H9 (cell line): Measurements from ENCODE around the gene LEFTY1. TPM values are rescaled to one million over a fixed set of nuclear protein-coding genes. Genes with fewer than 3 reads are reported as not detected.

Experiments
- DNase-seq: peaks from one replicate; pipeline ENCODE4 v3.0.0-alpha.2; 2017
- H2AFZ ChIP-seq: one replicate; pipeline ENCODE4 v1.6.1; 2013; ENCODE audit warnings: mild to moderate bottlenecking, low read length, control low read depth, moderate library complexity
- H2AK5ac ChIP-seq: 2 replicates; pipeline ENCODE4 v1.6.1; 2013; ENCODE audit warnings: low read length, control low read depth, mixed read lengths; ENCODE audit not compliant: insufficient read length
- H2BK120ac ChIP-seq: one replicate; pipeline ENCODE4 v1.6.1; 2013; ENCODE audit warnings: low read depth, mild to moderate bottlenecking, low read length, control low read depth, inconsistent platforms; ENCODE audit not compliant: poor library complexity, severe bottlenecking
- H2BK12ac ChIP-seq: 2 replicates; pipeline ENCODE4 v1.6.1; 2013; ENCODE audit warnings: low read length, control low read depth, mixed read lengths, low read depth; ENCODE audit not compliant: insufficient read length
- H2BK15ac ChIP-seq: 2 replicates; pipeline ENCODE4 v1.6.1; 2013; ENCODE audit warnings: low read depth, low read length, control low read depth
- H2BK20ac ChIP-seq: one replicate; pipeline ENCODE4 v1.6.1; 2013; ENCODE audit warnings: low read depth, mild to moderate bottlenecking, low read length, control low read depth, inconsistent platforms; ENCODE audit not compliant: poor library complexity, severe bottlenecking
- H2BK5ac ChIP-seq: 2 replicates; pipeline ENCODE4 v1.6.1; 2013; ENCODE audit warnings: low read length, control low read depth, mixed read lengths; ENCODE audit not compliant: insufficient read length
- H3K14ac ChIP-seq: 2 replicates; pipeline ENCODE4 v1.6.1; 2013; ENCODE audit warnings: low read length, control low read depth; ENCODE audit not compliant: insufficient read depth
- H3K18ac ChIP-seq: 2 replicates; pipeline ENCODE4 v1.6.1; 2013; ENCODE audit warnings: low read depth, mild to moderate bottlenecking, mixed read lengths, low read length, control low read depth; ENCODE audit not compliant: insufficient read length
- H3K23ac ChIP-seq: 2 replicates; pipeline ENCODE4 v1.6.1; 2013; ENCODE audit warnings: low read length, control low read depth, mixed read lengths, low read depth; ENCODE audit not compliant: insufficient read length
- H3K23me2 ChIP-seq: 2 replicates; pipeline ENCODE4 v1.6.1; 2013; ENCODE audit warnings: low read depth, mild to moderate bottlenecking, mixed read lengths, low read length, control low read depth; ENCODE audit not compliant: insufficient read length, poor library complexity, severe bottlenecking
- H3K27ac ChIP-seq: 2 replicates; pipeline ENCODE4 v1.5.1; 2013; ENCODE audit warnings: low read length, control low read depth, mixed read lengths, low read depth; ENCODE audit not compliant: insufficient read length
- H3K27me3 ChIP-seq: 2 replicates; pipeline ENCODE4 v1.6.1; 2013; ENCODE audit warnings: low read length, control low read depth, inconsistent platforms; ENCODE audit not compliant: insufficient read depth
- H3K4ac ChIP-seq: 2 replicates; pipeline ENCODE4 v1.6.1; 2013; ENCODE audit warnings: low read depth, mild to moderate bottlenecking, control low read depth, inconsistent platforms, low read length, moderate library complexity
- H3K4me1 ChIP-seq: 2 replicates; pipeline ENCODE4 v1.6.1; 2013; ENCODE audit warnings: low read length, control low read depth, inconsistent platforms; ENCODE audit not compliant: insufficient read depth
- H3K4me2 ChIP-seq: 2 replicates; pipeline ENCODE4 v1.6.1; 2013; ENCODE audit warnings: low read length, control low read depth, mixed read lengths; ENCODE audit not compliant: insufficient read length, insufficient read depth
- H3K56ac ChIP-seq: 2 replicates; pipeline ENCODE4 v1.6.1; 2013; ENCODE audit warnings: low read depth, mild to moderate bottlenecking, mixed read lengths, low read length, control low read depth; ENCODE audit not compliant: insufficient read length
- H3K79me1 ChIP-seq: 2 replicates; pipeline ENCODE4 v1.6.1; 2013; ENCODE audit warnings: low read depth, mild to moderate bottlenecking, moderate library complexity, low read length, control low read depth, inconsistent platforms; ENCODE audit not compliant: insufficient read depth, poor library complexity, severe bottlenecking
- H3K79me2 ChIP-seq: 2 replicates; pipeline ENCODE4 v1.6.1; 2013; ENCODE audit warnings: low read length, control low read depth, inconsistent platforms; ENCODE audit not compliant: insufficient read depth
- H3K9ac ChIP-seq: 2 replicates; pipeline ENCODE4 v1.6.1; 2013; ENCODE audit warnings: low read length, control low read depth, mixed read lengths; ENCODE audit not compliant: insufficient read length; ENCODE audit errors: extremely low read depth
- H3K9me3 ChIP-seq: one replicate; pipeline ENCODE4 v1.6.1; 2013; ENCODE audit warnings: low read depth, low read length, inconsistent platforms; ENCODE audit not compliant: control insufficient read depth
- H3T11ph ChIP-seq: one replicate; pipeline ENCODE4 v1.6.1; 2013; ENCODE audit warnings: mild to moderate bottlenecking, low read length, control low read depth, inconsistent platforms
- H4K20me1 ChIP-seq: one replicate; pipeline ENCODE4 v1.6.1; 2013; ENCODE audit not compliant: control insufficient read depth, insufficient read length, insufficient read depth
- H4K5ac ChIP-seq: 2 replicates; pipeline ENCODE4 v1.6.1; 2013; ENCODE audit warnings: low read depth, mild to moderate bottlenecking, mixed read lengths, low read length, control low read depth; ENCODE audit not compliant: insufficient read length
- H4K8ac ChIP-seq: replicated peaks from 2 replicates; pipeline ENCODE4 v1.6.1; 2013; ENCODE audit warnings: low read length, control low read depth, mixed read lengths, low read depth; ENCODE audit not compliant: insufficient read length
- H4K91ac ChIP-seq: 2 replicates; pipeline ENCODE4 v1.6.1; 2013; ENCODE audit warnings: low read depth, mild to moderate bottlenecking, moderate library complexity, mixed read lengths, low read length, control low read depth; ENCODE audit not compliant: insufficient read length
- H3K27ac Mint-ChIP-seq, 3 experiments: 2 replicates in 2 of 3; 3 replicates in 1 of 3; pipeline ENCODE4 v1.8.0; 2020 to 2021; ENCODE audit warnings: mixed read lengths in 3 of 3, mild to moderate bottlenecking in 1 of 3, moderate library complexity in 1 of 3
- H3K27me3 Mint-ChIP-seq: 2 replicates; pipeline ENCODE4 v1.8.0; 2021; ENCODE audit warnings: low read depth, mild to moderate bottlenecking, moderate library complexity, mixed read lengths
- H3K36me3 Mint-ChIP-seq, 3 experiments: 2 replicates in 2 of 3; 3 replicates in 1 of 3; pipeline ENCODE4 v1.8.0; 2020 to 2021; ENCODE audit warnings: low read depth in 3 of 3, mixed read lengths in 3 of 3; ENCODE audit not compliant: insufficient read depth in 1 of 3
- H3K4me1 Mint-ChIP-seq, 2 experiments: 2 replicates each; pipeline ENCODE4 v1.8.0; 2020; ENCODE audit warnings: mixed read lengths in 2 of 2
- H3K4me3 Mint-ChIP-seq, 2 experiments: 2 replicates in 1 of 2; 3 replicates in 1 of 2; pipeline ENCODE4 v1.8.0; 2020 to 2021; ENCODE audit warnings: mild to moderate bottlenecking in 2 of 2, mixed read lengths in 2 of 2, moderate library complexity in 1 of 2
- H3K9me3 Mint-ChIP-seq, 2 experiments: 2 replicates in 1 of 2; 3 replicates in 1 of 2; pipeline ENCODE4 v1.8.0; 2020; ENCODE audit warnings: mild to moderate bottlenecking in 2 of 2, mixed read lengths in 2 of 2, moderate library complexity in 1 of 2
- WGBS: extraction: QIAGEN DNeasy Blood & Tissue Kit; methylation state at CpG from one replicate; pipeline ENCODE4 v1.1.7; 2013; ENCODE audit warnings: missing lambda C conversion rate, low lambda C conversion rate, mixed read lengths; ENCODE audit not compliant: insufficient read length; ENCODE audit errors: extremely low coverage; 5-methylcytosine and 5-hydroxymethylcytosine counted together
- total RNA-seq: library from RNA; stranded (reverse); gene quantifications from 2 replicates; pipeline ENCODE4 v1.2.1, GENCODE V29; 2021
- TF ChIP-seq, protein P1 (sequence below): fragments of 200-600 bp; sonication (generic); conservative IDR thresholded peaks from 3 replicates; pipeline ENCODE4 v1.8.0; 2021; ENCODE audit warnings: antibody characterized with exemption, mild to moderate bottlenecking

LEFTY1 gene
- total RNA-seq, 1 experiment from 2014 or later, result 107 TPM

- no peaks in the 10 kb centered on the region for H3K27me3 ChIP-seq
- Mint-ChIP-seq H3K9me3 (no peaks in the 10 kb centered on the region), H3K27ac (peak overlapping the region in 2 of 3 experiments; percentile 5 to 10; a peak in 4 of 7 replicates), H3K27me3 (peaks cover 2% of the 10 kb centered on the region; the same call in 1 of the 2 replicates), H3K36me3 (peaks cover 12 to 31% (median 13%) of the 10 kb centered on the region in 3 experiments; a peak in 5 of 7 replicates), H3K4me3 (peak overlapping the region; percentile 78 to 88), H3K4me1 (peaks cover 36 to 54% of the 10 kb centered on the region in 2 experiments)
- H3K27ac ChIP-seq, result no peak overlapping the region
- H2AFZ ChIP-seq, result no peak overlapping the region
- no peak overlapping the region for H4K91ac ChIP-seq
- no peak overlapping the region for H2BK5ac ChIP-seq
- no peaks in the 10 kb centered on the region for H3K9me3 ChIP-seq
- no peak overlapping the region for H3K14ac ChIP-seq
- peaks cover 9% of the 10 kb centered on the region; the same call in 1 of the 2 replicates for H3K79me2 ChIP-seq
- H3K4me2 ChIP-seq, result peak overlapping the region; percentile 83
- no peak for DNase-seq
- H3K79me1 ChIP-seq, result no peaks in the 10 kb centered on the region
- no peak overlapping the region for H3K4ac ChIP-seq
- H2BK120ac ChIP-seq, result no peak overlapping the region
- H2BK12ac ChIP-seq, result no peak overlapping the region
- H2AK5ac ChIP-seq, result no peak overlapping the region
- peaks cover 21% of the 10 kb centered on the region for H3K23me2 ChIP-seq
- no peak overlapping the region for H3K56ac ChIP-seq
- no peak overlapping the region for H2BK15ac ChIP-seq
- H2BK20ac ChIP-seq, result no peak overlapping the region
- WGBS, result no CpG with 5 or more reads among the region's 2 CpGs
- H3T11ph ChIP-seq, result no peak overlapping the region
- H3K18ac ChIP-seq, result peak overlapping the region; percentile 8
- TF ChIP-seq, protein P1, sequence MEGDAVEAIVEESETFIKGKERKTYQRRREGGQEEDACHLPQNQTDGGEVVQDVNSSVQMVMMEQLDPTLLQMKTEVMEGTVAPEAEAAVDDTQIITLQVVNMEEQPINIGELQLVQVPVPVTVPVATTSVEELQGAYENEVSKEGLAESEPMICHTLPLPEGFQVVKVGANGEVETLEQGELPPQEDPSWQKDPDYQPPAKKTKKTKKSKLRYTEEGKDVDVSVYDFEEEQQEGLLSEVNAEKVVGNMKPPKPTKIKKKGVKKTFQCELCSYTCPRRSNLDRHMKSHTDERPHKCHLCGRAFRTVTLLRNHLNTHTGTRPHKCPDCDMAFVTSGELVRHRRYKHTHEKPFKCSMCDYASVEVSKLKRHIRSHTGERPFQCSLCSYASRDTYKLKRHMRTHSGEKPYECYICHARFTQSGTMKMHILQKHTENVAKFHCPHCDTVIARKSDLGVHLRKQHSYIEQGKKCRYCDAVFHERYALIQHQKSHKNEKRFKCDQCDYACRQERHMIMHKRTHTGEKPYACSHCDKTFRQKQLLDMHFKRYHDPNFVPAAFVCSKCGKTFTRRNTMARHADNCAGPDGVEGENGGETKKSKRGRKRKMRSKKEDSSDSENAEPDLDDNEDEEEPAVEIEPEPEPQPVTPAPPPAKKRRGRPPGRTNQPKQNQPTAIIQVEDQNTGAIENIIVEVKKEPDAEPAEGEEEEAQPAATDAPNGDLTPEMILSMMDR, result no peak
- no peak overlapping the region for H3K9ac ChIP-seq
- no peaks in the 10 kb centered on the region for H4K20me1 ChIP-seq
- H3K23ac ChIP-seq, result no peak overlapping the region
- H4K5ac ChIP-seq, result no peak overlapping the region
- H3K4me1 ChIP-seq, result peaks cover 12% of the 10 kb centered on the region; the same call in 1 of the 2 replicates
- no peak overlapping the region for H4K8ac ChIP-seq
Observed at GRCh38 chr1:225880222-225880588, 8.7 kb downstream of the LEFTY1 start.
